ELF-1 (cell line): ENCODE data around the gene MEN1.

Experiments used
- DNase-seq: peaks from one replicate; pipeline ENCODE4 v3.0.0-alpha.2; 2016; ENCODE audit warnings: low read depth, low spot score

MEN1 gene

GRCh38 chr11:64810271-64810890, at the start of gene MEN1:
TSS of gene MEN1 (minus strand) at chr11:64810551. CDS start at chr11:64810109, 442 bp downstream.
- peak; percentile 99 for DNase-seq

GRCh38 chr11:64859542-64860414, 49.4 kb upstream of the MEN1 start:
- DNase-seq = no peak

- no peak for DNase-seq
Observed at GRCh38 chr11:64858467-64859263, 48.3 kb upstream of the MEN1 start.

- DNase-seq = no peak
Observed at GRCh38 chr11:64857485-64857884, 47.1 kb upstream of the MEN1 start.

- DNase-seq = peak; percentile 61
Observed at GRCh38 chr11:64856382-64857227, 46.3 kb upstream of the MEN1 start.

- DNase-seq = no peak
Observed at GRCh38 chr11:64855596-64856304, 45.4 kb upstream of the MEN1 start.

GRCh38 chr11:64854534-64855502, 44.5 kb upstream of the MEN1 start:
- peak; percentile 75 for DNase-seq

- DNase-seq = no peak
Observed at GRCh38 chr11:64854157-64854533, 43.8 kb upstream of the MEN1 start.

- DNase-seq = no peak
Observed at GRCh38 chr11:64853709-64854108, 43.4 kb upstream of the MEN1 start.

- no peak for DNase-seq
Observed at GRCh38 chr11:64852804-64853509, 42.6 kb upstream of the MEN1 start.

- DNase-seq = no peak
Observed at GRCh38 chr11:64851831-64852351, 41.5 kb upstream of the MEN1 start.

- peak; percentile 52 for DNase-seq
Observed at GRCh38 chr11:64850979-64851567, 40.7 kb upstream of the MEN1 start.

- DNase-seq = no peak
Observed at GRCh38 chr11:64849598-64850356, 39.4 kb upstream of the MEN1 start.

GRCh38 chr11:64848826-64849597, 38.7 kb upstream of the MEN1 start:
- peak; percentile 48 for DNase-seq

GRCh38 chr11:64848214-64848825, 38.0 kb upstream of the MEN1 start:
- DNase-seq = no peak

GRCh38 chr11:64846998-64847666, 36.8 kb upstream of the MEN1 start:
- peak; percentile 95 for DNase-seq
